ENCODE data around the gene PCYOX1L.

PCYOX1L gene

DNA sequence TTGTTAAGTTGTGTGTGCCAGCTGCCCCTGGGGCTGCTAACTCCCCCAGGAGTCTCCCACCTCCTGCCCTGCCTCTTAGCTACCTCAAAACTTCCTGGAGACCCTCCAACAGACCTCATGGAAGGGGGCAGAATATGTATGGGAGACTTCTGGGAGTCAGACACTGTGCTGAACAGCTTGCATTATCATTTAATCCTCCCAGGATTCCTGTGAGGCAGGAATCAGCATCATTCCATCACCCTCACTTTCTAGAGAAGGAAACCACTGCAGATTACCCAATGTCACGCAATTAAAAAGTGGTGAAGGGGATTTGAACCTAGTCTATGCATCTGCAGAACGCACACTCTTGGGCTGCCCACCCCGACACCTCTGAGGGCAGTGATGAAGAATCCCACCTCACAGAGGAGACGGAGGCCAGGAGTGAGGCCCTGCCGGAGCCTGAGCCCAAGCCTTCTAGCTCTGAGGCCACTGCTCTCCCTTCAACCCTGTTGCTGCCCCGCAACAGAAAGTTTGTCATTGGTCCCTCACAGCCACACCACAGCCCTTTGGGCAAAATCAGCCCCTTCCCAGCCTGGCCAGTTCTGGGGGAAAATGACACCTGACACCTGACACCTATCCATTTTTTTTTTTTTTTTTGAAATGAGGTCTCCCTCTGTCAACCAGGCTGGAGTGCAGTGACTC, 51.6 kb downstream of the PCYOX1L start:
- DNase-seq: no peak
- no peak overlapping the region for H3K4me3 ChIP-seq (ENCODE audit: low read depth, low read length)

GRCh38 chr5:149410071-149410470, 52.2 kb downstream of the PCYOX1L start:
- TF ChIP-seq, protein P1, sequence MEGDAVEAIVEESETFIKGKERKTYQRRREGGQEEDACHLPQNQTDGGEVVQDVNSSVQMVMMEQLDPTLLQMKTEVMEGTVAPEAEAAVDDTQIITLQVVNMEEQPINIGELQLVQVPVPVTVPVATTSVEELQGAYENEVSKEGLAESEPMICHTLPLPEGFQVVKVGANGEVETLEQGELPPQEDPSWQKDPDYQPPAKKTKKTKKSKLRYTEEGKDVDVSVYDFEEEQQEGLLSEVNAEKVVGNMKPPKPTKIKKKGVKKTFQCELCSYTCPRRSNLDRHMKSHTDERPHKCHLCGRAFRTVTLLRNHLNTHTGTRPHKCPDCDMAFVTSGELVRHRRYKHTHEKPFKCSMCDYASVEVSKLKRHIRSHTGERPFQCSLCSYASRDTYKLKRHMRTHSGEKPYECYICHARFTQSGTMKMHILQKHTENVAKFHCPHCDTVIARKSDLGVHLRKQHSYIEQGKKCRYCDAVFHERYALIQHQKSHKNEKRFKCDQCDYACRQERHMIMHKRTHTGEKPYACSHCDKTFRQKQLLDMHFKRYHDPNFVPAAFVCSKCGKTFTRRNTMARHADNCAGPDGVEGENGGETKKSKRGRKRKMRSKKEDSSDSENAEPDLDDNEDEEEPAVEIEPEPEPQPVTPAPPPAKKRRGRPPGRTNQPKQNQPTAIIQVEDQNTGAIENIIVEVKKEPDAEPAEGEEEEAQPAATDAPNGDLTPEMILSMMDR (IDR thresholded peaks at IDR 0.05; ENCODE audit: low read depth, low read length): no peak
- no peak overlapping the region for H3K4me3 ChIP-seq (ENCODE audit: low read depth, low read length)
- no peak for DNase-seq
- H3K9me3 ChIP-seq: no peaks in the 10 kb centered on the region
- no peaks in the 10 kb centered on the region for H3K27me3 ChIP-seq
- no peaks in the 10 kb centered on the region for H3K36me3 ChIP-seq
- peaks cover 27% of the 10 kb centered on the region for H3K4me1 ChIP-seq

More for the DNA sequence above, 51.6 kb downstream of the PCYOX1L start:
- no peaks in the 10 kb centered on the region for H3K36me3 ChIP-seq
- H3K4me1 ChIP-seq: peaks cover 21% of the 10 kb centered on the region
- no peaks in the 10 kb centered on the region for H3K27me3 ChIP-seq
- no peaks in the 10 kb centered on the region for H3K9me3 ChIP-seq
- TF ChIP-seq, protein P1 (IDR thresholded peaks at IDR 0.05; ENCODE audit: low read depth, low read length): no peak

DNA sequence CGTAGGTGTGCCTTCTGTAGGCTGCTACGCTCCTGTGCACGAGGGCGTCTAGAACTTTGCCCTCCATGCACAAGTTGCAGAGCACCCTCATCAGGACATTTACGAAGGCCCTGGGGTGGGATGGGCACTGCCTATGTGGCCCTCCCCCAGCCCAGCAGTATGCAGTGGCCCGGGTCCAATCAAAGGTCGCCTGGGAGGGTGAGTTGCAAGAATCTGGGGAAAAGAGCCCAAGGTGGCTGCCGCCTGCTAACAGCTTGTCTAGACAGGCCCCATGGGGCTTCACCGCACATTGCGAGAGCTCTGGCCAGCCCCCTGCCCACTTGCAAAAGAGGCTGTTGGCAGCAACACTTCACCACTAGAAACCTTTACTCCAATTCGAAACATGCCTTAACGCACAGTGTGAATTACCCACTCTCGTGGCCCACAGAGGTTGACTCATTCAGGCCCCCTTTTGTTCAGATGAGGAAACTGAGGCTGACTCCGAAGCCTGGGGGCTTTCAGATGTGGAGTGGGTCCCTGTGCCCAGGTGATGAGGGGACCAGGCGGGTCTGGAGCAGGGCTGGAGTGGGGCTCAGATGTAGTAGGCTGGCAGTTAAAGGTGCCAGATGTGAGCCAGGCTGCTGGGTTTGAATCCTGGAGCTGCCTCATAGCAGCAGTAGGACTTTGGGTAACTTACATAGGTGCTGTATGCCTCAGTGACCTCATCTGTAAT, 53.0 kb downstream of the PCYOX1L start:
- no peaks in the 10 kb centered on the region for H3K36me3 ChIP-seq
- H3K9me3 ChIP-seq: no peaks in the 10 kb centered on the region
- TF ChIP-seq, protein P1 (IDR thresholded peaks at IDR 0.05; ENCODE audit: low read depth, low read length): no peak
- H3K4me1 ChIP-seq: peaks cover 32% of the 10 kb centered on the region
- no peak overlapping the region for H3K4me3 ChIP-seq (ENCODE audit: low read depth, low read length)
- DNase-seq: no peak
- H3K27me3 ChIP-seq: no peaks in the 10 kb centered on the region

GRCh38 chr5:149411738-149412519, 54.1 kb downstream of the PCYOX1L start:
- TF ChIP-seq, protein P1 (IDR thresholded peaks at IDR 0.05; ENCODE audit: low read depth, low read length): no peak
- DNase-seq: no peak
- peaks cover 31% of the 10 kb centered on the region for H3K4me1 ChIP-seq
- no peaks in the 10 kb centered on the region for H3K36me3 ChIP-seq
- no peaks in the 10 kb centered on the region for H3K9me3 ChIP-seq
- H3K4me3 ChIP-seq (ENCODE audit: low read depth, low read length): no peak overlapping the region
- no peaks in the 10 kb centered on the region for H3K27me3 ChIP-seq

DNA sequence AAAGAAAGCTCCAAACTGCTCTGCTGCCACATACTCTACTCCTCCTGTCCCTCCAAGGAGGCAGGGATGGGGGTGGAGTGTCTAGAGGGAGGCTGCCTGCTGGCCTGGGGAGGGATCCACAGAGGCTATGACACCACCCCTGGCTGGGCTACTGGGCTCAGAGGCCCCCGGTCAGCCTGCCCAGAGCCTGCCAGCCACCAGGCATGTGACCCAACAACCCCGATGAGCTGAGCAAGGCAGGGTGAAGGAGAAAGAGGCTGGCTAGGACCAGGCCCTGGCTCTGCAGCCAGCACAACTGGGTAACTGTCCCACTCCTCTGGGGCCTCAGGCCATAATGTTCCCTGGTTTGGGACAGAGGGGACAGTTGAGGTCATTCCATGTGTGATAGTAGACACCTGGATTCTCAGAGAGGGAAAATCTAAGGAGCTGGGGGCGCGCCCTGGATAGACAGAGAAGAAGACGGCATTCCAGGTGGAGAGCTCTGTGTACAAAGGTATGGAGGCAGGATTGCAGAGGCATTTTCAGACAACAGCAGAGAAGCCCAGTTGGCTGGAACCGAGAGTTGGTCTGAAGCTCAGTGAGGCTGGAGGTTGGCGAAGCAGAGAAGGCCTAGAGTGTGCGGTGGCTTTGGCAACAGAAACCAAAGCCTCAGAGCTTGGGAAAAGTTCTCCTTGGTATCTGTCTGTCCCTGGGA, 55.1 kb downstream of the PCYOX1L start:
- DNase-seq: no peak
- Histone ChIP-seq H3K9me3 (no peaks in the 10 kb centered on the region), H3K36me3 (no peaks in the 10 kb centered on the region), H3K27me3 (no peaks in the 10 kb centered on the region), H3K4me1 (peaks cover 41% of the 10 kb centered on the region), H3K4me3 (ENCODE audit: low read depth, low read length) (no peak overlapping the region)
- TF ChIP-seq, protein P1 (IDR thresholded peaks at IDR 0.05; ENCODE audit: low read depth, low read length): no peak

Data from BE2C (cell line).